SH-SY5Y (cell line): ENCODE data around the gene FOXD3.

Experiments
- GATA2 ChIP-seq: IDR thresholded peaks from 2 replicates; pipeline ENCODE4 v1.6.1; 2011; ENCODE audit warnings: mild to moderate bottlenecking, low read depth, low read length
- GATA3 ChIP-seq: IDR thresholded peaks from 2 replicates; pipeline ENCODE4 v1.6.1; 2011; ENCODE audit warnings: low read depth, mild to moderate bottlenecking, low read length, moderate library complexity

FOXD3 gene

DNA sequence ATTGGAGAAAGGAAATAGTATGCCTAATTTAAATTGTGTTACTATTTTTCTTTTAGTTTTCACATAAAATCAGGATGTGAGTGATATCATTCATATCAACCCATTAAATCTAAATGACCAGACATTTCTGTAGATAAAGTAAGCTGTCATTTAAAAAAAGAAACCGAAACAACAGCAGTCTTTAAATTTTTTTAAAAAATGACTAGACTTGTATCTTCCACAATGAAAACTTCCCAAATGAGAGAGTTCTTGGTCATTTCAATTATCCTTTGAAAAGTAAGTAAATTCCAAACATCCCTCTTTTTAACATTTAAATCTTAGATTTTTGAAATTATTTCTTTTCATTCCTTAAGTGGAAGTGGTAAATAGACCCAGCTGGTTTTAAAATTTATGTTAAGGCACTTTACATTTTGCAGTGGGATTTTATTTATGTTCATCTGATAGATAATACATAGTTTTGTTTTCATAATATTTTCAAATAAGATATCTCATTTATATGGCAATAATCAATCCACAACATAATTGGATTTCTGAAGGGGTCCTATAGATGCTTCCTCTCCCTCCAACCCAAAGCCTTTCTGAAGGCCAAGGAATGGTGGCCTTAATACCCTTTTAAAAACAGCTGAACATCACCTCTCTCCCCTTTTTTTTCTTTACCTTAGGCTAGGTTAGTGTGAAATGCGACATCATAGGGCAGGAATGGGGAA, 3.1 kb downstream of the FOXD3 start:
- TF ChIP-seq GATA2 = no peak
- no peak for TF ChIP-seq GATA3

DNA sequence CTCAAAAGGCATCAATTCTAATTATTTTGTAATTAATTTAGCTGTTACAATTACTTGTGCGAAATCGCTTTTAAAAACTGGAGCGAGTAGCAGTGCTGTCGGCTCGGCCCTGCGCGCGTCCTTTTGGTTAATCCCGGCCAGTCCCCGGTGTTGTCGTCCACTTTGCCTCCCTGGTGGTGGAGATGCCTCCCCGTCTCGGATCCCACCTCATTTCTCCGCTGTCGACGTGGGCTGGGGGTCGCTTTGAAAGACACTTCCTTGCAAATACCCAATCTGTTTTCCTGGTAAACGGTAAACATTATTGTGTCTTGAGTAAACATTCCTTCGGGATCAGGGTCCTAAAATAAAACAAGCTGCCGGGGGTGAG, 3.7 kb downstream of the FOXD3 start:
- TF ChIP-seq GATA3 (no peak), GATA2 (no peak)

DNA sequence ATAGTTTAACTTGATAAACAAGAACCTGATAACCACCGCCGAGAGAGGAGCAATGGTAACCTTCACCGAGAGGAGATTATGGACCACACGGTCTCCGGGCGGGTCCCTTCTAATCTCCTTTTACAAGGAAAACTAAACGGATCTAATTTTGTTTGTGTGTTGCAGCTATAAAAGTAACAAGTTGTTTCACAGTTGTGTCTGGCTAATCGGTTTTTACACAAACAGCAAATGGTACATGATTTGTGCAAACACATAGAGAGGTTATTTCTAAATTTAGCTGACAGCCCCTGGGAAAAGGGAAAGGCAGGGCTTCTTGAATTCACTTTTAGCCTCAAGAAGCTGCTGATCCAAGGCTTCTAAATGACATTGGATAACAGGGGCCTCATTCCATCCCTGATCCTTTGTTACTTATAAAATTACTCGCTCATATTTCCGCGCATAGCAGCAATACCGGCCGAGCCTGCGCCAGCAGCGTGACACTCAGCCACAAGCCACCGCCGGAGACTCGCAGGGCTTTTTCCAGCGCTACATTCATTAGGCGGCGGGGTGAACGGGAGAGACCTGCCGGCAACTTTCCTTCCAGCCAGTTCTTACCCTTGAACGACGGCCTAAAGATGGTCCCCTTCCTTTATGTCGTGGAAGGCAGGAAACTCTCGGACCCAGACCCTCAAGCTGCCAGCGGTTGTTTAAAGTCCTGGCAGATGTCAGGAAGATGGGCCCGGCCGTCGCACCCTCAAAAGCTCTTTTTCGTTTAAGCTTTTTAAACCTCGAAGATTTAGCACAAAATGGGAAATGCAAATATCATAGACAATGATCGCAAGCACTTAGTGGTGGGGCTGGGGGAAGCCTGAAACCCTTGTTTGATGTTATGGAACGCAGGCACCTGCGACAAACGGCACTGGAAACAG, 4.4 kb downstream of the FOXD3 start:
- TF ChIP-seq GATA2 (no peak), GATA3 (no peak)

DNA sequence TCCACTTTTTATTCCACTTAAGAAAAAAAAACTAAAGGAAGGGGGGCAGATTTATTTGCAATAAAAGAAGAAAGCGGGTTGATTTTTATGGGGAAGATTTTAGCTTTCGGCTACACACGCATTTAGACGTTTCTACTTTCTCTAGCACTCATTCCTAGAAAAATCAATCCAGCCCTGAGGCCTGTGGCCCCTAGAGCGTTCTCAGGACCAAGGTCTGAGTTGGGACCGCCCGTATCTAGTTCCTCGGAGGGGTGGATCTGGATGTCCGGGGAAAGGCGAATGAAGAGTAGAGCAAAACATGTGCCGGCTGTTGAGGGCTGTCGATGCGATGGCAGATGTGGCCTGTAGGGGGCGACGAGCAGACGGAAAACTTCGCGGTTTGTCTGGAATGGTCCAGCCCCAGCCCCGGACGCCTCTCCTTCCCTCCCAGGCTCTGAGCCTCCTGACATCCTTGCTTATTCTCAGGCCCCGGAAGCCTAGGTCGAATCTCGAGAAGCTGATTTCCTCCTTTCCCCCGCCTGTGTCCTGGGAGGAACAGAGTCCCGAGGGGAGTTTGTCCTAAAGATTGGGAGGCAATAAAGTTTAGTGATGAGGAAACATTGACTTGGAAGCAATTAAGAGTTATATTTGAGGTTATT, 5.2 kb downstream of the FOXD3 start:
- no peak for TF ChIP-seq GATA2
- TF ChIP-seq GATA3 = no peak

DNA sequence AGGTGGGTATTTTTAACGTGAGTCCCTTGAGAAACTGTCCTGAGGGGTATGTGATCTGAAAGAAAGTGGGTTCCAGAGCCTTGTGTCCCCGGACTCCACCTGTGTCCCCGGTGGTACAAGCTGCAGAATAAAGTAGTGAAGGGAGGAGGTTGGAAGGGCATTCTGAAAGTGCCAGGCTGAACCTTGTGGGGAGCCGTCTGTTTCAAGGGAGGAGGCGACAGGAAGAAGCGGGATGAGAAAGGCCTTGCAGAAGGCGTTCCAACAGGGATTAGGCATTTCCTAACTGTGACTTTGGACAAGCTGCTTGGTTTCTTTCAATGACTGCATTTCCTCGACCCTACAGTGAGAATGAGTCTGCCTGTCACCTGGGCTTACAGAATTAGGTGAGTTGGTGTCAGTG, 5.8 kb downstream of the FOXD3 start:
- no peak for TF ChIP-seq GATA2
- no peak for TF ChIP-seq GATA3

DNA sequence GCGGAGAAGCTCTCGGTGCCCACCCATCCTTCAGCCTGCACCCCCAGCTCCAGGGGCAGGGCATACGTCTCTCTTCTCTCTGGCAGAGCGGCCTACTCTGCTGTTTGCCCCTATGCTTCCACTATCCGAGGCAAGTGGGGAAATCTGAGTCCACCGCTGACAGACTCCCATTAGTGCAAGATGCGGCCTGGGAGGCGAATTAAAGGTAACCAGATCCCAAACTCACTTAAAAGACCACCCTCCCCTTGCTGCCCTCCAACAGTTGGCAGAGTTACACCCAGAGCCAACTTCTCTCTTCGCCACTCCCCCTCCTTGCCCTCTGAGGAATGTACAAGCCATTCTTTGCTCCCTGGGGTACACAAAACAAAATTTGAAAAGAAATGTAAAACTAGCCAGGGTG, 6.4 kb downstream of the FOXD3 start:
- TF ChIP-seq GATA2 (no peak), GATA3 (no peak)

DNA sequence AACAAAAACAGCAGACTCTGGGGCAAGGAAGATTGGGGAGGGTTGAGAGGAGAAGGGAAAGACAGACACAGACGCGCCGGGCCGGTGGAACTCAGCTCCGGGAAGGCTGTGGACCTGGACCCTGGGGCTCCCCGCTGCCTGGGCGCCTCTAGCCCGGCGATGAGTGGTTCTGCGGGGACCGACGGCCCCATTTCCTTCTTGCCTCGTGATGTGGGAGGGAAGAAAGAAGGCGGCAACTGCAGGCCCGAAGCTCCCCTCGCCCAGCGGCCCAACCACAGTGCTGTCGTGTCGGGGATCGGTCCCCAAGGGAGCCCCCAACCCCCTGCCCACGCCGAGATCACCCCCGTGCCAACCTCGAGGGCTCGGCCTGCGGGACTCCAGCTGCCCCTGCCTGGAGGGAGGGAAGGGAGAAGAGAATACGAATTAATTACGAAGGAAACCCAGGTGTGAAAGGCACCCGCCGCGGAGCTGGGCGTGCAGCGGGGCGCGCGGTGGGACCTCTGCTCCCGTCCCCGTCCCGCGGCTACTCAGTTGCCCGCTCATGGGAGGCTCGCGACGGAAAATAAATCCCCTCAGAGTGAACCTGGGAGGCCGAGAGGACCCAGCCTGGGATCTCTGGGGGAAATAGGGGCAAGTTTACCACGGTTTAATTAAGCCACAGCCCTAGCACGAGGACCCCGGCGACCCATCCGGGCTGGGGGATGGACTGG, 7.4 kb downstream of the FOXD3 start:
- no peak for TF ChIP-seq GATA3
- TF ChIP-seq GATA2 = no peak

DNA sequence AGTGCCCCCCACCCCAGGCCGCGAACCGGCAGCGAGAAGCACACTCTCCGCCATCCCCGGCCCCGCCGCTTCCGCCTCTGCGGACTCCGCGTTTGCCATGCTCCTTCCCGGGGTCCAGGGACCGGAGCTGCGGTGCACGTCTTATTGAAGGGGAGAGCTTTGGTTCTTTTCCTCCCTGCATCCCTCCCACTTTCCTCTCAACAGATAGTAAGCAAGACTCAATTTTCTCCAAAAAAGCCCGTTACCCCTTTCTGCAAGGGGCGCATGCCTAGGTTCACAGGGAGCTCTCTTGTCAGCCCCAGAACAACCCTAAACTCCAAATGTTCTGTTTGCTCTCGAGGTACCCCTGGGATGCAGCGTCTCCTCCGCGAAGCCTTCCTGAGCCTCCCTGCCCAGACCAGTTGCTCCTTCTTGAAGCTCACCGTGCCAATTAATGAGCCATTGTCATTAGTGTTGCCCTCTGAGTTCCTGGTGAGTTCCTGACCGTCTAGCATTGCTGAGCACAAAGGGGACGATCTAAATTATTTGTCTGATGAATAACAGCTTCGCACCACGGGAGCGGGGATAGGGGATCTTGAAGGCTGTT, 8.1 kb downstream of the FOXD3 start:
- TF ChIP-seq GATA3 = no peak
- TF ChIP-seq GATA2 = no peak

DNA sequence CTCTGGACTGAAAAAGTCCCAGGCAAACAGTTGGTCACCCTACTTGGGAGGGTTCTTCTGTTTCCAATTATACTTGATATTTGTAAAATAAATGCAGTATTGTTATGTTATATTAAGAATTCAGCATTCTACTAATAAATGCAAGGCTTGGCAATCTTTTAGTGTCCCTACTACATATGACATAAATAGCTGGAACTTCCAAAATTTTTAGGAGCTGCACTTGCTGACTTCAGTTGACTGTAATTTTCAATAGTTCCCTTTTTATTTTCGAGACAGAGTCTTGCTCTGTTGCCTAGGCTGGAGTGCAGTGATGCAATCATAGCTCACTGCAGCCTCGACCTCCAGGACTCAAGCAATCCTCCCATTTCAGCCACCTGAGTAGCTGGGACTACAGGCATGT, 20.0 kb downstream of the FOXD3 start:
- no peak for TF ChIP-seq GATA3
- no peak for TF ChIP-seq GATA2

DNA sequence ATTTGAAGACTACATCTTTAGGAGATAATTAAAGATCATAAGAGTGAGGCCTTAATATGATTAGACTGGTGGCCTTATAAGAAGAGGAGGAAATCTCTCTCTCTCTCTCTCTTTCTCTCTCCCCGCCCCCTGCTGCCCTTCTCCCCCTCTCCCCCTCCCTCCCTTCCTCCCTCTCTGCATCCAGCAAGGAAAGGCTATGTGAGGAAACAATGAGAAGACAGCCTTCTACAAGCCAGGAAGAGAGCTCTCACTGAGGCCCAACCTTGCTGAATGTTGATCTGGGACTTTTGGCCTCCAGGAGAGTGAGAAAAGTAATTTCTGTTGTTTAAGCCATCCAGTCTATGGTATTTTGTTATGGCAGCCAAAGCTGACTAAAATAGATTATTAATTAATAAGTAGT, 21.6 kb downstream of the FOXD3 start:
- TF ChIP-seq GATA2 (no peak), GATA3 (no peak)

DNA sequence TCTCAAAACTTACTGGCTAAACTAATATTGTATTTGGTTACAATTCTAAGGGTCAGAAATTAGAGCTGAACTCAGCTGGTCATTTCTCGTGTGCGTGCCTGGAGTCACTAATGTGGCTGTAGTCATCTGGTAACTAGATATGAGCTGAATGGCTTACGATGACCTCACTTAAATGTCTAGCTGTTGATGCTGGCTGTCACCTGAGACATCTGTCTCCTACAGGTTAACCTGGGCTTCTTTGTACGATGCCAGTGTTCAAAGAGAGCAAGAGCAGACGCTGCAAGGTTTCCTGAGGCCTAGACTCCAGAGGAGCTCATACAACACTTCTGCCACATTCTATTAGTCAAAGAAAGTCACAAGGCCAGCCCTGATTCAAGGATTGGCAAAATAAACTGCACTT, 28.0 kb downstream of the FOXD3 start:
- TF ChIP-seq GATA2 = no peak

DNA sequence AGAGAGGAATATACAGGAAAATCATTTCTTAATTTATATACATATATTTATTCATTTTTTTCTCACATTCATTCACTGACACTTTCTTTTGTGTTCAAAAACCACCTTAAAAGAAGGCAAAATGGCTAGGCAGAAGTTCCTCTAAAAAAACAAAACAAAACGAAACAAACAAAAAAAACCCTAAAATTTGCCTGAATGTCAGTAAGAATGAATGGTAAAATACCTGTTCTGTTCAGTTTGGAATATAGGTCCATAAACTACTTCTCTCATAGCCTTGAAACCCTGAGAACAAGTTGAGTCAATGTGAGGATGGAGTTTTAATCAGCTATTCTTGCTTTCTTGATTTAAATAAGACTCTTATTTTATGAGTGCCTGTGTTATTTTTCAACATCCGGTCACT, 30.4 kb downstream of the FOXD3 start:
- TF ChIP-seq GATA2 (no peak), GATA3 (no peak)

DNA sequence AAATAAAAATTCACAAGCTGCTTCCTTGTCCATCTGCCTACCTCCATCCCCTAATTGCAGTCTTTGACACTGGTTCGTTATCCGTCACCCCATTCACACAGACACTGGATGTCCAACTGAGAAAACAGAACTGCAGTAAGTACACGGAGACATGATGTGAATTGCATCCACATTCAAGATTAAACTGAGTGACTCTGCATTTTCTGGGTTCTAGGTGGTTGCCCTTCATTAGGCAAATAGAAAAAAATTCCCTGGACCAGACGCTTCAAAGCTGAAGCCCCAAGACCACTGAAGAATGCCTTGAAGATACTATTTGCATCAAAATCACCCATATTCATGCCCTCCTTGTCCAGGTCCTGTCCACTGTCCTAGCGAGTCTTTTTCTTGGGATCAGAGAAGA, 37.2 kb downstream of the FOXD3 start:
- TF ChIP-seq GATA3 (no peak), GATA2 (no peak)

DNA sequence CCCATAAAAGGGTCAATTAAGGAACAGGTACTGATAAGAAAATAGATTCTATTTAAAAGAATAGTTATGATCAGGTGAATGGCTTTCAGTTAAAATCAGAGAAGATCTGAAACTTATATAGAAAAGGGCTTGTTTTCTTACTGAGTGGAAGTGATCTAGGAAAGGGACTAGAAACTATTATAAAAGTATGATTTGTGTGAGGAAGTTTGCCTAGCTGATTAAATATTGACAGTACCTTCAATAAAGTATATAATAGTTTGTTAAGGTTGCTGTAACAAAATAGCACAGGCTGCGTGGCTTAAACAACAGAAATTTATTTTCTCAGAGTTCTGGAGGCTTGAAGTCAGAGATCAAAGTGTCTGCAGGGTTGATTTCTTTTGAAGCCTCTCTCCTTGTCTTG, 39.7 kb downstream of the FOXD3 start:
- TF ChIP-seq GATA3 (no peak), GATA2 (no peak)
